Stimulated activated CD8-positive, alpha-beta memory T cell treated with anti-CD3 and anti-CD28 coated beads, Interleukin-12 subunit alpha, Interleukin-12 subunit beta, amount 100 ng/mL, for 24 hours (primary cell): ENCODE results near the gene MAOA.

Source experiments
- DNase-seq: peaks from one replicate; pipeline ENCODE4 v3.0.0-alpha.2; 2020; ENCODE audit errors: extremely low read depth

The MAOA gene

DNA sequence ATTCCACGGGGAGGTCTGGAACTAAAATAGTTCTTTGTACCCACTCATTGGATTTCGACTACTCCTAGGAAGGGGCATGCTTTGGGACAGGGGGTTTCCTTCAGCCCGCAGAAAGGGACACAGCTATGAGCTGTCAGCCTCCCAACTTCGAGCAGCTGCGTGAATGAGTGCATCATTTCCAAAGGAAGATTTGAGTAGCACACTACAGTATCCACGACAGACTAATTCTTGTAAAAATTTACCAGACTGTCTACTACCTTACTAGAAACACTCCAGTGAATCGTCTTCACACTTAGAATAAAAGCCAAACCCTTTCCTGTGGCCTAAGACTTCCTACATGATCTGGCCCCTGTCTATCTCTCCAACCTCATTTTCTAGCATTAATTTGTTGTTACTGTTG lies 101.9 kb downstream of the MAOA start:
- no peak for DNase-seq

DNA sequence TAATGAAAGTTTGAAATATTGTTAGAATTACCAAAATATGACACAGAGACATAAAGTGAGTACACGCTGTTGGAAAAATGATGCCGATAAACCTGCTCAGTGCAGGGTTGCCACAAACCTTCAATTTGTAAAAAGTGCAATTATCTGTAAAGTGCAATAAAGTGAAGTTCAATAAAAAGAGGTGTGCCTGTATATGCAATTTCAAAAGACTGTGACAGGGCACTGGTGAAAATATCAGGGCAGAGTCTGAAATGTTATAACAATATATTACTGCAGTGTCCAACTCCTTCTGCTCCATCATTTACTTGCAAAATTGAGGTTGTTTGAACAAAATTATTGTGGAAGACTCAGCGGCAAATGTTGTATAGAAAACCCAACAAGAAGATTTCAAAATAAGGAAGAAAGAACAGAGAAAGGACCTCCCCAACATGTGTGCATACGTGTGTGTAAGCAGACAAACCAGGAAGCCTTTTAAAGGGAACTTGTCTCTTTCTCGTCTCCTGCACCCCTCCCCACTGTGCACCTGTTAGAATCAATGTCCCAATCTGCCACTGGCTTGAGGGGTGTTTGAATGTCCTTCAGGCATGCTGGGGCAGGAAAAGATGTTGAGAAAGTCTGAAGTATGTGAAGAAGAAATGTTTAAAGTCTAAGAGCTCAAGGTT lies 130.0 kb downstream of the MAOA start:
- DNase-seq: no peak
